HT-29 (cell line): ENCODE data around the gene GALNT13. TPM values are rescaled to one million over a fixed set of nuclear protein-coding genes. Genes with fewer than 3 reads are reported as not detected.

Experiments used
- DNase-seq: peaks from one replicate; pipeline ENCODE4 v3.0.0-alpha.2; 2015; ENCODE audit warnings: low spot score
- total RNA-seq: library from RNA; depleted of rRNA; stranded (reverse); fragments of >200 nt; shearing (Covaris generic); gene quantifications from 2 replicates; pipeline ENCODE4 v1.2.3, GENCODE V29; 2014

The GALNT13 gene
- total RNA-seq, 1 experiment from 2014 or later = not detected

DNA sequence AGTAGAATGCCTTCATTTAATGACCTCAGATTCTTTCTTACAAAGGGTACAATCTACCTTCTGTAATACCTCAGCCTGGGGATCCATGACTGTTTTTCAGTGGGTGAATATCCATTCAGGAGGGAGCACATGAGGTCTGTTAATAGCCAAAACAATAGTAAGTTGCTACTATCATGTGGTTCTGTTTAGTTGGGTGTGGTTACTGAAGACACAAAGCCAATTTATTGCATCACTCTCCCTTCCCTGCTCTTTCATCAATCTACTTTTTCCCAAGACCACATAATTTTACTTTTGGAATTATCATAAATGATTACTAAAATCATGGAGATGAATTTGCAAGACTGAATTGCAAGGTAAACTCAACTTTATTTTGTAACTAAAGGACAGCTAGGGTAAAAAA, 254.2 kb downstream of the GALNT13 start:
- no peak for DNase-seq

GRCh38 chr2:154130821-154131220, 259.1 kb downstream of the GALNT13 start:
- no peak for DNase-seq

DNA sequence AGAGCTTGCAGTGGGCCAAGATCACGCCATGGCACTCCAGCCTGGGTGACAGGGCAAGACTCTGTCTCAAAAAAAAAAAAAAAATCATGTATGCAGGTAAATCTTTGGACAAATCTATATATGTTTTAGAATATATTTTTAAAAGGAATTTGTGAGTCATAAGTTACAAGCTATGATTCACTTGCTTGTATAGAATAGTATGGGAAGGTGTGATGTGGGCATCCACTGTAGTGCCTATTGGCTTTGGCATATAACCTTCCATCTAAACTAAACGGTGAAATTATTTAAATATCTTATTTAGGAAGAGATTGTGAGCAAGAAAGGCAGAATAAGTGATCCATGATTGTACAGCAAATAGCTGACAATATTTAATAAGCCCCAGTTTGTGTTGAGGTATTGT, 261.1 kb downstream of the GALNT13 start:
- DNase-seq = no peak

GRCh38 chr2:154133823-154134222, 262.1 kb downstream of the GALNT13 start:
- no peak for DNase-seq

DNA sequence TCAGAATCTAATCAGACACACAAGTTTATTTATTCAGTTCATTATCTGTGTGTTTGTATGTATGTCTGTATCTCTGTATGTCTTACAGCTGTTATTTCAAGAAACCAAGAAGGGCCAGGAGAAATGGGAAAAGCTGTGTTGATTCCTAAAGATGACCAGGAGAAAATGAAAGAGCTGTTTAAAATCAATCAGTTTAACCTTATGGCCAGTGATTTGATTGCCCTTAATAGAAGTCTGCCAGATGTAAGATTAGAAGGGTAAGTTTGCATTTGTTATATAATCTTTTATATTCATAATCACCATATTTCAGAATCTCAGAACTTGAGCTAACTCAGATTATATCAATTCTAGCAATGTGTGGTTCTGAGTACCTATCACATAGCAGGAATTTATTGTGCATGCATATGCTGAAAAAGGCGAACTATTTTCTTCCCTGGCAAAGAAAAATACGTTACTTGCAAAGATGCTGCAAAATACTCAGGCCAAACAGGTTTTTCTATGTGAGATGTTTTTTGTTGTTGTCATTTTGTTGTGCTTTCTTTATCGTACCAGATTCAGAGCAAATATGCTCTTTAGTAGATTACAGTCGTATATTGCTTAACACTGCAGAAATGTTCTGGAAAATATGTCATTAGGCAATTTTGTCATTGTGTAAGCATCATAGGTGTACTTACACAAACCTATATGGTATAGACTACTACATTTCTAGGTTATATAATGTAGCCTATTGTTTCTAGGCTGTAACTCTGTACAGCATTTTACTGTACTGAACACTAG, 268.7 kb downstream of the GALNT13 start:
- DNase-seq = no peak

DNA sequence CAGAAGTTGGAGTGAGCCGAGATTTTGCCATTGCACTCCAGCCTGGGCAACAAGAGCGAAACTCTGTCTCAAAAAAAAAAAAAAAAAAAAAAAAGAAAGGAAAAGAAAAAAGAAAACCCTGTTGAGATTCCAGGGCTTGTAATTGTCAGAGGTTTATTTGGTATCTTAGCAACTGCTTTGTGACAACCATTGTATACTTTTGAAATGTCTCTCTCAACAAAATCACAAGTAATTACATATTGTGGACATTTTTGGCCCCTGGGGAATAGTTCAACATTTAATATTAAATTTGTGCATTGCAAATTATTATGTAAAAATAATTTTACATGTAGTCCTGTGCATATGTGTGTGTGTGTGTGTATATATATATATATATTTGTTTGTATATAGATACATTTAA, 270.8 kb downstream of the GALNT13 start:
- no peak for DNase-seq

DNA sequence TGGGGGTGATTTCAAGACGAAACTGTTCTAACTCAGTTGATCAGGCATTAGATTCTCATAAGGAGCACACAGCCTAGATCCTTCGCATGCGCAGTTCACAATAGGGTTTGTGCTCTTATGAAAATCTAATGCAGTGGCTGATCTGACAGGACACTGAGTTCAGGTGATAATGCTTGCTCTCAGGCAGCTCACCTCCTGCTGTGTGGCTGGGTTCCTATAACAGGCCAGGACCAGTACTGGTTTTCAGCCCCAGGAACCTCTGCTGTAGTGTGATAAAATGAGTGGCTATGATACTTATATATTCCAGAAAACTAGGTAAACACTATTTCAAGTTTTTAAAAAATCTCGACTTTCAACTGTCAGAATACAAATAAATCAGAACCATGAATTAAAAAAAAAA, 271.4 kb downstream of the GALNT13 start:
- no peak for DNase-seq

- DNase-seq = no peak
Observed at GRCh38 chr2:154158101-154158500, 286.4 kb downstream of the GALNT13 start.

DNA sequence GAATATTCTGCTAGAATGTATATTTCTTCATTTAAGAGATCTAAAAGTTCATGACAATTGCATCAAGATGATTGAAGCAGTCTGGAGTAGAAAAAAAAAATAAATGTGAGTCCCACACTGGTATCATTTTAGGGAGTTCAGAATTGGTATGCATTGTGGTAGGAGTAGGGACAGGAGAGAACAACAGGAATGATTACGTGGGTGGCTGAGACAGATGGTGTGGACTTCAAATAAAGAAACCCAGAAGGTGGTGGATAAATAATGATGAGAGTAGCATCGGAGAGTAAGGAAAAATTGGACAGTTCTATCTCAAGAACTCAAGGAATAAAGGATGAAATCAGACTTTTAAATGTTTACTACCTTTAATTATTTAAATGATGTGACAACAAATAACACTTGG, 289.6 kb downstream of the GALNT13 start:
- DNase-seq = no peak

GRCh38 chr2:154170400-154170799, 298.7 kb downstream of the GALNT13 start:
- DNase-seq = no peak

DNA sequence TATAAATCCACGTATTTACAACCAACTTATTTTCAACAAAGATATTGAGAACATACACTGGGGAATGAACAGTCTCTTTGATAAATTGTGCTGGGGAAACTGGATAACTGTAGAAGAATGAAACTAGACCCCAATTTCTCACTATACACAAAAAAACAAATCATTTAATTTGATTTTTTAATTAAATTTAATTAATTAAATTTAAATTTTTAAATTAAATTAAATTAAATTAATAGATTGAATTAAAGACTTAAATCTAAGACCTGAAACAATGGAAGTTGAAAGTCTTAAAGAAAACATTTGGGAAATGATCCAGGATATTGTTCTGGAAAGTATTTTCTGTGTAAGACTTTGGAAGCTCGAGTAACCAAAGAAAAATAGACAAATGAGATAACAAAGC, 301.4 kb downstream of the GALNT13 start:
- DNase-seq = no peak

DNA sequence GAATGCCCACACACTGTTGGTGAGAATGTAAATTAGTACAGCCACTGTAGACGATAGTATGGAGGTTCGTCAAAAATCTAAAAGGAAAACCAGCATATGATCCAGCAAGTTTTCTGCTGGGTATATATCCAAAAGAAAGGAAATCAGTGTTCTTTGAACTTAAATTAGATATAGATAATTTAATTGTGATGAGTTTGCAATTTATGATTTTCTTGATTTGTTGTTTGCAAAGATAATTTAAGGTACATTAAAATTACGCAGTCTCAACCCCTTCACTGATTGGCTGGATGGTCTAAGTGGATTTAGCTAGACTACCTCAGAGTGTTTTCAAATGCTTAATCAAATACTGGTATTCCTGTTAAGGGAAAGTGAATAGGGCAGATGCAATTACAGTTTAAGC, 302.2 kb downstream of the GALNT13 start:
- no peak for DNase-seq

DNA sequence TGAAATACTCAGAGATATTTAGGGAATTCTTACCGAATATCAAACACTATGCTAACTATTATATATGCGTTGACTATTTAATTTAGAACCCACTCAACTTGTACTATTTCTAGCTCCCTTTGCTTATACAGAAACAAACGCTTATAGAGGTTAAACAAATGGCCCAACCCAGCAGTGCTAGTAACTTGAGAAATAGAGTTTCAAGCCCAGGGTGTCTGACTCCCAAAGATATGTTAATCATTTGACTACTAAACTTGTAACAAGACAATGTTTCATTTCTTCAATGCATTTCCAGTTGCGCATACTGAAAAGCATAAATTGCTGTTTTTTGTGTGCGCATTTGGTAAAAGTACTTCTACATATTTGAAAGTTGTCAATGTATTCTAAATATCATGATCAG, 310.3 kb downstream of the GALNT13 start:
- DNase-seq = no peak

DNA sequence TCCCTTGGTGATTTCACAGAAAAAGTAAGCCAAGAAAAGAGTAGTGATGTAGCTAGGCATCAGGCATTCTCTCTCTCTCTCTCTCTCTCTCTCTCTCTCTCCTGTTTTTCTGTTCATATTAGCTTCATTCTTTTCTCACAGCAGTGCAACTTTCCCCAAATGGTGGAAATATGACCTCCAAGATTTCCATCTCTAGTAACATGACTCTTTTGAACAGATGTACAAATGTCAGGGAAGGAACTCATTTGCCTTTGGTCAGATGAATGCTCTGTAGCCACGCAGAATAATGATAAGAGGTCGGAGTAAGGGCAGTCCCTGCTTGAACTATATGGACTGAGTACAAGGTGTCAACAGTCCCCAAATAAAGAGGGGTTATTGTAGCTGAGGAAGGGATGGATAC, 316.2 kb downstream of the GALNT13 start:
- no peak for DNase-seq

DNA sequence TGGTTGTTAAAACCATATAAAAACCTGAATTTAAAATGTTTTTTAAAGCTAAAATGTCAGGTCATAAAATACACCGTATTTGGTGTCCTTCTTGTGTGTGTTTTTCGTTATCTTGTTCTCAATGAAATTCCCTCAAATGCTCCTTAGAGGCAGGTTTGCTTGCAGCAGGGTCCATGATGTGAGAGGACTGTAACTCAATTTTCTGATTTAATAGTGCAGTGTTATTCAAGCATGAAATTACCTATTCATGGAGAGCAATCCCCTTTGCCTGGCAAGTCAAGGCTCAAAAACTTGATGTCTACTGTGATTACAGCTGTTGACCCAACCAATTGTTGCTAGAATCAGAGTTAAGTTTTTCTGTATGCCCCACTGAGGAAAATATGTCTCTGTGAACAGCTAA, 318.2 kb downstream of the GALNT13 start:
- DNase-seq = no peak

GRCh38 chr2:154193246-154193645, 321.5 kb downstream of the GALNT13 start:
- no peak for DNase-seq

DNA sequence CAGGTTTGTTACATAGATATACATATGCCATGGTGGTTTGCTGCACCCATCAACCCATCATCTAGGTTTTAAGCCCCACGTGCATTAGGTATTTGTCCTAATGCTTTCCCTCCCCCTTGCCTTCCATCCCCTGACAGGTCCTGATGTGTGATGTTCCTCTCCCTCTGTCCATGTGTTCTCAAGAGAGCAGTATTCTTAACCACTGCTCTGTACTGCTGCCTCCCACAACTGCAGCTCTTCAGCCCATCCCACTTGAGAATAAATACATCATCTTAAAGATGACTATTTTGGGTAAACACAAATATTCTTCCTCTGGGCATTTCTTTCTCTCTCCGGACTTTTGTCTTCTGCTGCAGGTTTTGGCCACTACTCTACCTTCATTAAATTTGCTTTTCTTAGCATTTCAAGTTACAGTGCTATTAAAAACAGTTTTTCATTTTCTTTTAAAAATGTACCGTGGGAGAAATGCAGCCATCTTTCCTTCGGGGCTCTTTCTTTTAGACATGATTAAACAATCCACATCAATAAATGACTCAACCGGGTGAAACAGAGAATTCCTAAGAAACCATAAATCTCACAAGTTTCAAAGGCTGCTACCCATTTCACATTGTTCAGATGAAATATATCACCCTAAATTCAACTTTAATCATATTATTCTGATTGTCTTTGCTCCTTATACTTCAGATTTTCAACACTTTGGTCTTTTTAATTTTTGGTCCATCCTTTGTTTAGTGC, 323.4 kb downstream of the GALNT13 start:
- DNase-seq = no peak

- DNase-seq = no peak
Observed at GRCh38 chr2:154195644-154196195, 324.0 kb downstream of the GALNT13 start.

- DNase-seq = no peak
Observed at GRCh38 chr2:154198866-154199265, 327.1 kb downstream of the GALNT13 start.

DNA sequence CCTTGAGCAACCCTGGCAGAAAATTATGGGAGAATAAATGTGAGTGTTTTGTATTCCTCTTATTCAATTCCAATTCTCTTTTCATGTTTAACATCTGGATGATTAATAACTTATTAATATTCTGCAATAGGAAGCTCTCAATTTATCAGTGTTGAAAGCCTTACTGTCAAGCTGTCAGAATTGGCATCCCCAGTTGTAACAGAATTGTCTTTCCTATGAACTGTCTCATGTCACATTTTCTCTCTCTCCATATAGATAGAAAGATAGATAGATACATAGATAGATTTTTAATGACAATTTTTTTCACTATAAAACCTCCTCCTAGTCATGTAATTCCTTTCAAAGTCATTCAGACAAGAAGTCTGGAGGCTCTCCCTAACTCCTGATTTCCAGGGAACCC, 331.5 kb downstream of the GALNT13 start:
- no peak for DNase-seq

DNA sequence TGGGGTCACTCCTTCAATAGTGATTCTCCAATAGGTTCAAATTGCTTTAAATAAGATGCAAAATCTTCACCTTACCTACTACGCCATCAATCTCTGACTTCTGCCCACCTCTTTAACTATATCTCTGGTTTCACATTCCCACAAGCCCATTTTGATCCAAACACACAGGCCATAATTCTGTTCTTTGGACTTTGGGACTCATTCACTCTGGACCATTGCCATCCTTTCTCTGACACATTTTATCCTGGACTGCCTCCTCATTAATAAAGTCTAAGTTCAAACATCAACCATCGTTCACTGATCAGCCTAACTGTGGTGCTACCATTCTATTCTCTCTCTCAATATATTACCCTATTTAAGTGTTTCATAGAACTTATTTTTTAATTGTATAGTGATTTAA, 332.2 kb downstream of the GALNT13 start:
- no peak for DNase-seq

DNA sequence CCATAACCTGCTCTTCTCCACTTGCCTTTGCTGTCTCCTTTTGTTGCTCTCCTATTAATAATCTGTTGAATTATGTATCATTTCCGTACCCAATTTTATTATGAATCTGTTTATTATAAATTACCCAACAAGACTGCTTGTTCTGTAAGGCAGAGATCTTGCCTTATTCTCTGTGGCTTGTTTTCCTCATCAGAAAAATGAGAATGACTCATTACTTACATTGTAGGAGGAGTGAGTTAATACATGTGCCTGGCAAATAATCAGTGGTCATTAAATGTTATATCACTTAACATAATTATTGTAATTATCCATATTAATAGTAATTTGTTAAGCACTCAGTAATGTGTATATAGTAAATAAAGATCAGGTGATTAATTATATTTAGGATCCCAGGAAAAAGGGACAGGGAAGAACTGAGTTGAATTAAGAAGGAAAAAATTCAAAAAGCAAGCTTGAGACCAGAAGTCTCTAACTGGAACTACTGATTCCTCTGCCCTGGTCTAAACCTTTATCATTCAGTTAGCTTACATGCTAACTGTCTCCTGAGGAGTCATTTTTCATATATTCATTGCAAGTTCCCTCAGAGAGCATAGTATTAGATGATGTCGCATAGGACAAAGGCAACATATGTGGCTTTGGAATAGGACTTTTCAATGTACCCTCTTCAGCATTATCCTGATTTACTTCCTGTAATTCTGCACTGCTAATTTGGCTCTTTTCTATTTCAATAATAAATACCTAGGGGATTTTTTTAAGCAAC, 335.7 kb downstream of the GALNT13 start:
- no peak for DNase-seq
